MCF 10A (cell line): ENCODE measurements around the gene ADCY5. TPM values are rescaled to one million over a fixed set of nuclear protein-coding genes. Genes with fewer than 3 reads are reported as not detected.

ENCODE experiments used
- BruUV-seq: library from RNA; stranded (reverse); fragments of 400-500 nt; replicated peaks from 2 replicates; lab custom pipeline; 2021; lab: Mats Ljungman, UMichigan
- CTCF ChIA-PET: fragments of 300-600 bp; sonication (Branson Sonifier 250); formaldehyde crosslinking; extraction: SDS; loops from one replicate; lab custom pipeline; 2021; ENCODE audit warnings: antibody characterized with exemption, inconsistent platforms; lab: Yijun Ruan, JAX
- POLR2A ChIA-PET: fragments of 300-600, 350-650 bp; sonication (Branson Sonifier 250); formaldehyde crosslinking; extraction: SDS; loops from one replicate; lab custom pipeline; 2020; ENCODE audit warnings: antibody characterized with exemption, inconsistent platforms; lab: Yijun Ruan, JAX
- DNase-seq: peaks from one replicate; pipeline ENCODE4 v3.0.0-alpha.2; 2018; ENCODE audit not compliant: unreplicated experiment
- H3K27ac Mint-ChIP-seq: one replicate; pipeline ENCODE4 v1.8.0; 2022; ENCODE audit warnings: mild to moderate bottlenecking, low read depth, mixed read lengths; ENCODE audit not compliant: unreplicated experiment
- H3K27me3 Mint-ChIP-seq: one replicate; pipeline ENCODE4 v1.8.0; 2022; ENCODE audit warnings: mixed read lengths; ENCODE audit not compliant: insufficient read depth, unreplicated experiment
- H3K36me3 Mint-ChIP-seq: one replicate; pipeline ENCODE4 v1.8.0; 2022; ENCODE audit warnings: mild to moderate bottlenecking, moderate library complexity, mixed read lengths; ENCODE audit not compliant: insufficient read depth, unreplicated experiment
- H3K4me1 Mint-ChIP-seq: one replicate; pipeline ENCODE4 v1.8.0; 2022; ENCODE audit warnings: mixed read lengths; ENCODE audit not compliant: insufficient read depth, unreplicated experiment
- H3K4me3 Mint-ChIP-seq: one replicate; pipeline ENCODE4 v1.8.0; 2022; ENCODE audit warnings: mild to moderate bottlenecking, moderate library complexity, mixed read lengths; ENCODE audit not compliant: unreplicated experiment
- H3K9me3 Mint-ChIP-seq: one replicate; pipeline ENCODE4 v1.8.0; 2022; ENCODE audit warnings: mixed read lengths; ENCODE audit not compliant: unreplicated experiment
- intact Hi-C: fragments of 100-400 bp; cut with micrococcal nuclease; formaldehyde crosslinking; loops from 2 replicates; pipeline ENCODE4 v1.14.1; 2022
- total RNA-seq: library from RNA; stranded (reverse); gene quantifications from 2 replicates; pipeline ENCODE4 v1.2.3, GENCODE V29; 2022
- TF ChIP-seq, protein P1 (sequence below): fragments of 200-600 bp; IDR thresholded peaks from one replicate; pipeline ENCODE4 v1.8.0; 2022; ENCODE audit warnings: antibody characterized with exemption, mild to moderate bottlenecking; ENCODE audit not compliant: unreplicated experiment

ADCY5 gene
- total RNA-seq, 1 experiment from 2014 or later, result not detected

DNA sequence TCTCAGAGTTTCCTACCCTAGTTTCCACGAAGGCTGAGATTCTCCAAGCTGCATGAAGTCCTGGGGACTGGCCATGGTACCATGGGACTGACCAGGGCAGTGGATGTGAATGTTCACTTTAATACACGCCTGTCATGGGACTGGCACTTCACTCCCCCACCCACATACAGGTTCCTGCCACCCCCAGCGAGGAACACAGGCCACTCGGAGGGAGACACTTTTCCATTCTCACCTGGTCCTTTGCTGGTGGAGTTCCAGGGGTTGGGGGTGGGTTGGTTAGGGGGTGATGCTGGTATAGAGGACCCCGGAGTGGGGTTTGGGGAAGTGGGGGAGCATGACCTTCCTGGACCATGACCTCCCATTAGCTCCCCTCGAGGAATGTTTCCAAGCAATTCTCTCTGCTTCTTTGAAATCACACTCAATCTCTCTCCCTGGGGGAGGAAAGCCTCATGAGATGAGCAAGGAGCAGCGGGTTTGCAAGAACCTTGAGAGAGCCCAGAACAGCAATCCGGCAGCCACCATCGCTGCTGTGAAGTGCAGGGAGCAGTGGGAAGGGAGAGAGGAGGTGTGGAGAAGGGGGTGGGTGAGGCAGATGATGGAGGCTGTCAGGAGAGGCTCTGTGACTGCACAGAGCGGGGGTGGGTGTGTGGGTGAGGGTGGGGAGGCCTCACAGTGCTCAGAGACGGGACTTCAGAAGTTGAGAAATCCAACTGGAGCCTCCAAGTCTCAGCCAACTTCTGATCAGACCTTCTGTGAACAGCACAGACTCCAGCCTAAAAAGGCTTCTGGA, 69.7 kb downstream of the ADCY5 start:
- intact Hi-C loops, result no loop called here
- ChIA-PET CTCF (interaction anchor here (0.7 kb wide), 1 partner anchor 74 kb away, joined by 4 read pairs; no protein-coding TSS in a partner anchor), POLR2A (no interaction called here)
- no peaks in the 10 kb centered on the region for H3K4me1 Mint-ChIP-seq
- no peaks in the 10 kb centered on the region for H3K27me3 Mint-ChIP-seq
- TF ChIP-seq, protein P1, sequence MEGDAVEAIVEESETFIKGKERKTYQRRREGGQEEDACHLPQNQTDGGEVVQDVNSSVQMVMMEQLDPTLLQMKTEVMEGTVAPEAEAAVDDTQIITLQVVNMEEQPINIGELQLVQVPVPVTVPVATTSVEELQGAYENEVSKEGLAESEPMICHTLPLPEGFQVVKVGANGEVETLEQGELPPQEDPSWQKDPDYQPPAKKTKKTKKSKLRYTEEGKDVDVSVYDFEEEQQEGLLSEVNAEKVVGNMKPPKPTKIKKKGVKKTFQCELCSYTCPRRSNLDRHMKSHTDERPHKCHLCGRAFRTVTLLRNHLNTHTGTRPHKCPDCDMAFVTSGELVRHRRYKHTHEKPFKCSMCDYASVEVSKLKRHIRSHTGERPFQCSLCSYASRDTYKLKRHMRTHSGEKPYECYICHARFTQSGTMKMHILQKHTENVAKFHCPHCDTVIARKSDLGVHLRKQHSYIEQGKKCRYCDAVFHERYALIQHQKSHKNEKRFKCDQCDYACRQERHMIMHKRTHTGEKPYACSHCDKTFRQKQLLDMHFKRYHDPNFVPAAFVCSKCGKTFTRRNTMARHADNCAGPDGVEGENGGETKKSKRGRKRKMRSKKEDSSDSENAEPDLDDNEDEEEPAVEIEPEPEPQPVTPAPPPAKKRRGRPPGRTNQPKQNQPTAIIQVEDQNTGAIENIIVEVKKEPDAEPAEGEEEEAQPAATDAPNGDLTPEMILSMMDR, result no peak
- BruUV-seq, result no TSS peak
- H3K4me3 Mint-ChIP-seq, result no peak overlapping the region
- H3K9me3 Mint-ChIP-seq, result no peaks in the 10 kb centered on the region
- H3K36me3 Mint-ChIP-seq, result peaks cover 5% of the 10 kb centered on the region
- H3K27ac Mint-ChIP-seq, result no peak overlapping the region
- DNase-seq, result no peak

DNA sequence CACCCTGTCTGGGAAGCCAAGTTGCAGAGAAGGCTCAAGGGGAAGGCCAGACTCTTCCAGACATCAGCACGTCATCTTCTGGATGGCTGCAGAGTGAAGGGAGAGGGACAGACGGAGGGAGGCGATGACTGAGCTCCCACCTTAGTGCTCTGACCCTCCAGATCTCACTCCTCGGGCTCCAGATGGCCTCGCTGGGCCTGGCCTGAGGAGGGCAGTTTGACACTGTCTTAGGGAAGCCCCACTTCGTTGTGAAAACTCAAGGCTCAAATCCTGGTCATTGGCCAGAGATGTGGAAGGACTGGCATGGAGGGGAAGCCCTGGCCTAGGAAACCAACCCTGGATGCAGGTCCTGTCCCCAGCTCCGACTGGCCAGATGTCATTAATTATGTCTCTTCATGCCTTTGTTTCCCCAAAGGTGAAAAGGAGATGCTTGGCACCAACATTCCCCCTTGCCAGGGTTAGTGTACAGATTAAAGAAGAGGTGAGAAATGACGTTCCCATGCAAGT, 70.4 kb downstream of the ADCY5 start:
- no TSS peak for BruUV-seq
- CTCF ChIA-PET, result interaction anchor here (0.6 to 0.9 kb wide), 3 partner anchors 19 to 405 kb away, joined by 4 to 5 read pairs (median 5); no protein-coding TSS in a partner anchor
- no peak overlapping the region for H3K4me3 Mint-ChIP-seq
- no peaks in the 10 kb centered on the region for H3K4me1 Mint-ChIP-seq
- no peaks in the 10 kb centered on the region for H3K27me3 Mint-ChIP-seq
- TF ChIP-seq, protein P1, result no peak
- H3K27ac Mint-ChIP-seq, result no peak overlapping the region
- peaks cover 5% of the 10 kb centered on the region for H3K36me3 Mint-ChIP-seq
- intact Hi-C loops, result no loop called here
- H3K9me3 Mint-ChIP-seq, result no peaks in the 10 kb centered on the region
- POLR2A ChIA-PET, result no interaction called here
- no peak for DNase-seq

DNA sequence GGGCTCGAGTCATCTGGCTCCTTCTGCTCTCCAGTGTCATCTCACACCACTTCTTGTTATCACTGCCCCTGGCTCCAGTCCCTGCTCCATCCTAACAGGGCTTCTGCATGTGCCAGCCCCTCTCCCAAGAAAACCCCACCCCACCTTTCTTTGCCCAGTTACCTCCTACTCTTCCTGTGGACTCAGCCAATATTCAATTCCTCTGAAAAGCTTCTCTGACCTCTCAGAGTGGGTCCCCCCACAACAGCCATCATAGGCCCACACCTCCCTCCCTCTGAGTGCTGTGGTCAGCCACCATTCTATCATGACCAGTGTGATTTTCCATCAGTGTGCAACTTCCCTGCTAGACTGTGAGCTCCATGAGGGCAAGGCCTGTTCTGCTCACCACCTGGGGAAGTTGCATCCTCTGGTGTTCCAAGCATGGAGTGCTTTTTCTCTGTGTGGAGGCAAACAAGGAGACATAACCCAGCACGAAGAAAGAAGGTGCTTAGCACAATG, 71.6 kb downstream of the ADCY5 start:
- ChIA-PET CTCF (interaction anchor here (0.6 to 1.1 kb wide), 2 partner anchors 10 to 48 kb away, joined by 4 to 6 read pairs; no protein-coding TSS in a partner anchor), POLR2A (no interaction called here)
- Mint-ChIP-seq H3K4me3 (no peak overlapping the region), H3K9me3 (no peaks in the 10 kb centered on the region), H3K27ac (no peak overlapping the region), H3K36me3 (peaks cover 5% of the 10 kb centered on the region), H3K4me1 (no peaks in the 10 kb centered on the region), H3K27me3 (no peaks in the 10 kb centered on the region)
- TF ChIP-seq, protein P1, result no peak
- no TSS peak for BruUV-seq
- intact Hi-C loops, result no loop called here
- no peak for DNase-seq
